Activated gamma-delta T cell treated with anti-CD3 and anti-CD28 coated beads, Interleukin-2, amount 50 U/mL, for 16 hours (primary cell): ENCODE data around the gene NOC4L.

Experiments used
- DNase-seq: peaks from one replicate; pipeline ENCODE4 v3.0.0-alpha.2; 2020; ENCODE audit warnings: low read depth

NOC4L gene

DNA sequence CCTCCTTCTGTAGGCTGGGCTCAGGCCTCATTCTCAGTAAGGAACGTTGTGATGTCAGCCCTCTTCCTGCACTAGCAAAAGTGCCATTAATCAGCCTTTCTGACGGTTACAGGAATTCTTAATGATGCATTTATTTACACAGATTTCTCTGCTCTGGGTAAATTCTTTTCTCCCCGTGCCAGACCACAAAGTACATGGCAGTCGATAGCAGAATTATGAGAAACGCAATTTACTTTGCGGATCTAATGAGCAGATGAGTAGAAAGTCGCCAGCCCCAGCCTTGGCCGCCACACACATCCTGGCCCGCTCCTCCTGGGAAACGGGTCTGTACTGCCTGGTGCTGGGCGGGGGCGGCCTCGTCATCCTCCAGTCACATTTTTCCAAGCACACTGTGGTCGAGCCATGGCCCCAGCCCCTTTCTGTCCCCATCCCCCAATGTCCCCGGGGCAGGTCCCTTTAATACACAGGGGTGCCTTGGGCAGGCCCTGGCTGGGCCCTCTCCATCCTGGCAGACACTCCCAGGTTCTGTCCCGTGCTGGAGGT lies 25.9 kb downstream of the NOC4L start:
- DNase-seq, result no peak

- DNase-seq, result no peak
These were observed 26.5 kb downstream of the NOC4L start for GRCh38 chr12:132170637-132171292.

GRCh38 chr12:132171293-132171967 lies 27.2 kb downstream of the NOC4L start:
- no peak for DNase-seq

- no peak for DNase-seq
These were observed 27.8 kb downstream of the NOC4L start for GRCh38 chr12:132171968-132172521.

- no peak for DNase-seq
These were observed 28.4 kb downstream of the NOC4L start for GRCh38 chr12:132172619-132173018.

- no peak for DNase-seq
These were observed 29.1 kb downstream of the NOC4L start for GRCh38 chr12:132173135-132174014.

DNA sequence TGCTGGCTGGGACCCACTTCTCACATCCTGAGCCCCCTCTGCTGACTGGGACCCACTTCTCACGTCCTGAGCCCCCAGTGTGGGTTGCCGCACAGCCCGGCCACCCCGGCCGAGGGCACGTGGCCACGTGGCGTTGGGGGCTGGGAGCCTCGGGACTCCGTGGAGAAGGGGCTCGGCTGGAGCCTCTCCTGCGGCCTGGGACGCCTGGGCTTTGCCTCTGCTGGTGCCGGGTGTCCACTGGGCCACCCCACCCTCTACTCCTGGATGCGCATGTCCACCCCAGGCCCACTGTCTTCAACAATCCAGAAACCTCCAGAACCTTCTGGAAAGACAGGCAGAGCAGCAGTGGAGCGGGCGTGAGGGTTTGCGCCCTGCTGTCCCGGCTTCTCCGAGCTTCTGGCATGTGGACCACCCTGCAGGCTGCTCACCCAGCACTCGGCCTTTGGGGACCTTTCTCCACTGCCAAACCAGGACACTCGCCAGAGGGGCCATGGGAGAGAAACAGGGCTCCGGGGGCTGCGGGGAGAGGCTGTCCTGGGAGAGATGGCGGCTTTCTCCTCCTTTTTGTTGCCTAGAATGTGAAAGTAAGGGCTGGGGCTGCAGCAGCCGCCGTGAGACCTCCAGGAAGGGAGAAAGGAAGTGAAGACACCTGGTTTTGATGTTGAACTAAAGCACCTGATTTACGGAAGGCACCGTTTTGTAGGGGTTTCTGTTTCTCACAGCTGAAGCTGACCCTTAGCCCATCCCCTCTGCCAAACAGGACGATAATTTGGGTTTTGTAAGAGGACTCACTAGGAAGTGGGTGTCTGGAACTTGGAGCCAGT lies 30.0 kb downstream of the NOC4L start:
- no peak for DNase-seq

DNA sequence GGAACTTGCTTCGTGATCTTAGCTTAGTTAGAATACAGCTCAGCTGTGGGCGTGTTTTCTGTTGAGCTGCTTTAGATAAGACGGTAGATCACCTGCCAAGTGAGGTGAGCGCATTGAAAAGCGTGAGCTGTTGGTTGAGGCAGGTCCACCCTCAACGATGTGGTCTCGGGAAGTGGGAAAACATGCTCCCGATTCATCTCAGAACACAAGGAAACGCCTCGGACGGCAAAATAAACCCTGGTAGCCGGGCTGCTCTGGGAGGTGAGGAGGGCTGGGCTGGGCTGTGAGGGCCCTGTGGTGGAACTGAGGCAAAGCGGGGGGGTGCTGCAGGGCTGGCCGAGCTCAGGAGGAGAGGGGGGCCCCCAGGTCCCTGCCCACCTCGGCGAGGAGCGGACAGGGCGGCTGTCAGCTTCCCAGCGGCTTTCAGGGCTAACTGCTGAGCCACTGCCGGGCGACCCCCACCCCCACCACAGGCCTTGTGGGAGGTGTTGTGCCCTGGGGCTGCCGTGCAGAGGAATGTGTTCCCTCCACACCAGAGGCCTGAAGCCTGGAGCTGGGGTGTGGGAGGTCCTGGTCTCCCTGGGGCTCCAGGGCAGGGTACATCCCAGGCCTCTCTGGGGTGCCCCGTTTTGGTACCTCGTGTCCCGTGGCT lies 30.7 kb downstream of the NOC4L start:
- DNase-seq, result no peak

- DNase-seq, result no peak
These were observed 31.5 kb downstream of the NOC4L start for GRCh38 chr12:132175496-132176384.

DNA sequence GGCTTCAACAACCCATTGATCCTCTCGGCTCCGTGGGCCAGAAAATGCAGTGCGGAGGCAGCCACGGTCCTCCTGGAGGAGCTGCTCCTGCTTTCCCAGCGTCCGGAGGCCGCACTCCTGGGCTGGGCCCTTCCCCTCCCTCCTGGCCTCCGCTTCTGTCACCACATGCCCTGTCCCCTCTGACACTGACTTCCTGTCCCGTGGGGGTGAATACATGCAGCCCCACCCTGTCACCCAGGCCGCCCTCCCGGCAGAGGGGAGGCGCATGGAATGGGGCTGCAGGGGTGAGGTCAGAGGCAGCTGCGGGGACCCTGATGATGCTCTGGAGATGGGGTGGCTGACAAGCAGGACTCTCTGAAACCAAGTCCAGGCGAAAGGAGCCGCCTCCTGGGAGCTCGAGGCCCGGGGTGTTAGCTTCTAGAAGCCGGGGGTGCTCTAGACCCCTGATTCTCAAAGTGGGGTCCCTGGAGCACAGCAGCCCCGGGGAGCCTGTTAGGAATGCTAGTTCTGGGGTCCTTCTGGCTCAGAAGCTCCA lies 32.2 kb downstream of the NOC4L start:
- no peak for DNase-seq

DNA sequence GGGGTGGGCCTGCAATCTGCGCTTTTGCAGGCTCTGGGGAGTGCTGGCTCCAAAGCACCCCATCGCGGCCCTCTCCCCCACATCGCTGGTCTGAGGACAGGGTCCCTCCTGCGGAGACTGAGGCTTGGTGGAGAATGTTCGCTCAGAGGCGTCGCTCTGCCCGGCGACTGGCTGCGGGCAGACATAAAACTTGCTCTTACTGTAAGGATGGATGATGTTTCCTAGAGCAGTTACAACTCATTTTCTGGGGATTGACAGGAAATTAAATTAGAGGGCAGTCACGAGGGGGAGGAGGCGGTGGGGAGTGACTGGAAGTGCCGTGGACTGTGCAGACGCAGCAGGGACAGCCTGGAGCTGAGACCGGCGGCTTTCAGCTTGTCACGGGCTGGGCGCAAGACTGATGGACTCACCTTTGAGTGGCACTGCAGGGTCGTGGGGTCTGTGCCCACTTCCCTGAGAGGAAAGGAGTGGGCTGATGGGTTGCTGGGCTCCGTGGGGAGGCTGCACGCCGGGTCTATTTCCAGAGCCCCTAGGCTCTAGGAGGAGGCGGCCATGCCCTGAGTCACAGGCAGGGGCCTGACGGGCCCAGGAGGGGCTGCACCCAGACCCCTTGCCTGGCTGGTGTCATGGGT lies 32.8 kb downstream of the NOC4L start:
- DNase-seq, result no peak

GRCh38 chr12:132178316-132178715 lies 34.1 kb downstream of the NOC4L start:
- no peak for DNase-seq

- no peak for DNase-seq
These were observed 34.6 kb downstream of the NOC4L start for GRCh38 chr12:132178801-132179401.

GRCh38 chr12:132179431-132180362 lies 35.4 kb downstream of the NOC4L start:
- no peak for DNase-seq

DNA sequence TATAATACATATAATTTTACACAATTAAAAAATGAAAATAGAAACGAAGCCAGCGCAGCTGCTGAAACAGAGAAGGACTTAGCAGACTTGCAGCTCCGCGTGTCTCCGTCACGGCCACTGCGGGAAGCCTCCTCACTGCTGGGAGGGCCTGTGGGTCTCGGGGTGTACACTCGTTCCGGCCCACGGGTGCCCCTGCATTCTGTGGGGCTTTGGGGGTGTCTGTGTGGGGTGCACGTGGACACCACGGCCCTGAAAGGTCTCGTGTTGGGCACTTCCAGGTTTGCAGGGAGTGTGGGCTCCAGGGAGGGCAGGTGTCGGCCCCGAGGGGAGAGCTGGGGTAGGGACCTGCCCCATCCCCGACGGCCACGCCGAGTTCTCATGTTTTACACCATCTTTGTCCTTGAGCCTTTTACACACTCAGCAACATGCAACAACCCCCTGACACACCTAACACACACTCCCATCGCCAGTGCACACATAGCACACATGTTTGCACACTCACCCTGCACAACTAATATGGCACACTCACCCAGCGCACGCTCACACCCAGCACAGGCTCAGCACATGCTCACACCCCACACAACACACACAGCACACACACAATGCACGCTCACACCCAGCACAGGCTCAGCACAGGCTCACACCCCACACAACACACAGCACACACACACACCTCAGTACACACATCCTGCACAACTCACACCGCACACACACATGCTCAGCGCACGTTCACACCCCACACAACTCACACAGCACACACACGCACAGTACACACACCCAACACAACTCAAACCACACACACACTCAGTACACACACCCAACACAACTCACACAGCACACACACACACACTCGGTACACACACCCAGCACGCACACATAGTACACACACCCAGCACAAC lies 36.6 kb downstream of the NOC4L start:
- no peak for DNase-seq

DNA sequence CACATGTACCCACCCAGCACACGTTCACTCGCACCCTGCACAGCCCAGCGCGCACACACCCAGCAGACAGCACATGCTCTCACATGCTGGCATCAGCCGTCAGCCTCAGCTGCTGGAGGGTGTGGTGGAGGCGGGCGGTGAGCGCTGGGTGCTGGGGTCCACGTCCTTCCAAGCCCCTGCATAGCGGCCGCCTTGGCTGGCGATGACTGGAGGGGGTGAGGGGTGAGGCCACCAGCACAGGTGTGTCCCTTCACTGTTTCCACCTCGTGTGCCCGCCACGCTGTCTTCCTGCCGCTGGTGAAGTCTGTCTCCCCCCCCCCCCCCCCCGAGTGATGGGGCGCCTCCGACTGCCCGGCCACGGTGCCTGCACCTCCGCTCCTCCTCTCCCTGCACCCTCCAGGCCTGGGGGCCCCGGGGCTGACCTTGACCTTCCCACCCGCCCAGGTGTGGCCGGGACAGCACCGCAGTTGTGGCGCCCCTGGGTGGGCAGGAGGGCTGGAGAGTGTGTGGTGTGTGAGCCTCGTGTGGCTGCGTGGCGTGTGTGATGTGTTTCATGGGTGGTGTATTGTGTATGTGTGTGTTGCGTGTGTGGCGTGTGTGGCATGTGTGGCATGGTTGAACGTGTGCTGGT lies 37.4 kb downstream of the NOC4L start:
- no peak for DNase-seq
